GM19238 (cell line): ENCODE results near the gene STRIP1.

ENCODE experiments used
- DNase-seq: peaks from one replicate; pipeline ENCODE4 v3.0.0; 2011; ENCODE audit warnings: low spot score; ENCODE audit not compliant: insufficient read length

Gene STRIP1

DNA sequence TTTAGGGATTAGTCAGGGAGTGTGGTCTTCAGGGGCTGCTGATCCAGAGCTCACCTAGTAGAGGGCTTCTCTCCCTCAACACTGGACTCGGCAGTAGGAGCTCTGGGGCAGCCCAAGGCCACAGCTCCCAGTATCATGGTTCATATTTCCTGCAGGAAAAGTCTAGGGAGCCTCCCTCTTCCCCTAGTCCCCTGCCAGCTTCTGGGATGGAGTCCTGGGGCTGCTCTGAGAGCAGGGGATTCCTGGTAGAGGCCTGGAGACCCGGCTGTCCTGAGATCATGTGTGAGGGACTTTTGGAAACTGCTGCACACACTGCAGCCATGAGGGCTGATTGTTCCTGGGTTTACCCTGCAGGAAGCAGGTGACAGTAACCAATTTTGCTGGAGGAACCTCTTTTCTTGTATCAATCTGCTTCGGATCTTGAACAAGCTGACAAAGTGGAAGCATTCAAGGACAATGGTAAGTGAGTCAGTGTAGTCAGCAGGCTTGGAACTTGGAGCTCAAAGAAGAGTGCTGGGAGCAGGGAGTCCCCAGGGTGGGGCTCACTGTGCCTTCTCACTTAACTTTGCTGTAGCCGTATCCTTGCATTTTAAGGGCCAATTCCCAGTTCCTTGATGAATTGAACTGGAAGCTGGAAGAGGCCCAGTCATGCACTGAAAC is 16.3 kb downstream of the STRIP1 start:
- DNase-seq, result no peak

DNA sequence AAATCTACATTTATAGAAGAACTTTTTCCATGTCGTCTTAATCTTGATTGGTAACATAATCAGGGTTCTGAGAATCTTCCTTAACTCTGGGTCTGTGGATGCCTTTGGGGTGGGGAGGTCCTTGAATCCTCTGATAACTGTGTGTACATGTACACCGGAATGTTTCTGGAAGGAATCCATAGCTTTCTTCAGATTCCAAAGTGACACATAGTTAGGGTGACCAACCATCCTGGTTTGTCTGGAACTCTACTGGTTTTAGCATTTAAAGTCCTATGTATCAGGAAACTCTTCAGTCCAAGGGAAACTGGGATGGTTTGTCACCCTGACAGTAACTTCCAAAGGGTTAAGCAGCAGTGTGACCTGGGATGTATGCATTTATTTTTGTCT is 16.8 kb downstream of the STRIP1 start:
- no peak for DNase-seq

DNA sequence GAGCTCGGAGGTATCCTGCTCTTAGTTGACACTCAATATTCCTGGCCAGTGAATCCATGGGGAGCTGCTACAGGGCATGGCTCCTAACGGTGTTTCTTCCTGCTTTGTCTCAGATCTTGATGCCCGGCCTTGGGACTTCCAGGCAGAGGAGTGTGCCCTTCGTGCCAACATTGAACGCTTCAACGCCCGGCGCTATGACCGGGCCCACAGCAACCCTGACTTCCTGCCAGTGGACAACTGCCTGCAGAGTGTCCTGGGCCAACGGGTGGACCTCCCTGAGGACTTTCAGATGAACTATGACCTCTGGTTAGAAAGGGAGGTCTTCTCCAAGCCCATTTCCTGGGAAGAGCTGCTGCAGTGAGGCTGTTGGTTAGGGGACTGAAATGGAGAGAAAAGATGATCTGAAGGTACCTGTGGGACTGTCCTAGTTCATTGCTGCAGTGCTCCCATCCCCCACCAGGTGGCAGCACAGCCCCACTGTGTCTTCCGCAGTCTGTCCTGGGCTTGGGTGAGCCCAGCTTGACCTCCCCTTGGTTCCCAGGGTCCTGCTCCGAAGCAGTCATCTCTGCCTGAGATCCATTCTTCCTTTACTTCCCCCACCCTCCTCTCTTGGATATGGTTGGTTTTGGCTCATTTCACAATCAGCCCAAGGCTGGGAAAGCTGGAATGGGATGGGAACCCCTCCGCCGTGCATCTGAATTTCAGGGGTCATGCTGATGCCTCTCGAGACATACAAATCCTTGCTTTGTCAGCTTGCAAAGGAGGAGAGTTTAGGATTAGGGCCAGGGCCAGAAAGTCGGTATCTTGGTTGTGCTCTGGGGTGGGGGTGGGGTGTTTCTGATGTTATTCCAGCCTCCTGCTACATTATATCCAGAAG is 19.4 kb downstream of the STRIP1 start:
- DNase-seq, result peak; percentile 64

DNA sequence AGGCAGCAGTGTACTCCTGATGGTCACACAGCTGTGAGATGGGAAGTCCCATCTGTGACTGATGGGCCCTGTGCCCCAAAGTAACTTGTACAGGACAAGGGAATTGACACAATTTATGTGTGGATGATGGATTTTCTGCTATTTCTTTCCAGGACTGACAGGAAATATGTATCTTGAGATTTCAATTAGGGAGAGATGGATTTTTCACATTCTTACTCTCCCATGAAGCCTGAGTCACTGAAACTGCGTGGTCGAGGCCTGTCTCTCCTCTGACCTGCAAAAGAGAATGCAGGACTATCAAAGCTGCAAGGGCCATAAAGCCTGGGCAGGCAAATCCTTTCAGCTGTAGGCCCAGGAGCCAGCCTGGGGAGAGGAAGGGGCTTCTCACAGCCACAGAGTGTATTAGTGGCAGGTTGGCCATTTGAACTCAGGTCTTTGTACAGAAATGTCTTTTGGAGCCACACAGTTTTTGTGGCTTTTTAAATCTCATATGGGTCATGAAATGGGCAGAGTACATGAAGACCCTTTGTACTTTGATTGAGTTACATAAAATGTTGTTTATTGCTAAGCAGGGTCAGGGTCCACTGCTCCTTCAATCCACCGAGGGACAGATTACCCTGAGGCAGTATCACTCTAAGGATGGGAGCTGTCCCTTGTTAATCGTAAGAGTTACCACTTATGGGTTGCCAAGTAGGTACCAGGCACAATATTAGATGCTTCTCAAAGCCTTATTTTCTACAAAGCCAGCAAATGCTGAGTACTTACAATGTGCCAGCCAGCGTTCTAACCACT is 21.3 kb downstream of the STRIP1 start:
- DNase-seq, result no peak

DNA sequence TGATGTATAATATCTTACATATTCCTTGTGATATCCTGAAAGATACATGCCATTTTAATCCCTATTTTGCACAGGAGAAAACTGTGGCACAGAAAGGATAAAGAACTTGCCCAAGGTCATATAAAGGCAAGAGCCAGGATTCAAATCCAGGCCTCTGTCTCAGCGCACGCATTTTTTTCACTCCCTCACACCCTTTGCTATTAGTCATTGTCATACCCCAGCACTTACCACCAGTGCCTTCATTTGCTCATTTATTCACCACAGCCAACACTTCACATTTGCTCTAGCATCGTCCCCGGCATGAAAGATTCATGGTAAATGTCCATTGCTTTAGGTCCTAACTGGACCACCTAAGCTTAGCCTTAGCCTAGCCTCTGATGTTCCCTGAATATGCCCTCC is 21.9 kb downstream of the STRIP1 start:
- DNase-seq, result no peak

DNA sequence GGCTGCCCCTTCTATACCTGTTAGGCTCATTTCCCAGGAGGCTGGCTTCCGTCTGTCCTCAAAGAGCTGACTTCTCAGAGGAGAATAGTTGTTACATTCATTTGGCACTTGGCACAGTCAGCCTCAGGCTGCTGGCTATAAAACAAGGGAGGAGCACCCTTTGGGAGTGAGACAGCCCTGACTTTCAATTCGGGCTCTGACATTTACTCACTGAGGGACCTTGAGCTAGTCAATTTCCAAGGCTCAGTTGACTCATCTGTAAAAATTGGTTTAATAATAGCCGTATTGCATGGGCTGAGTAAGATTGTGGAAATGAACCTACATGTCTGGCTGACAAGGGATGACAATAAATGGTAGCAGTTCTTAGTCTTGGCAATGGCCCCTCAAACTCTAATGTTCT is 22.4 kb downstream of the STRIP1 start:
- DNase-seq, result no peak

DNA sequence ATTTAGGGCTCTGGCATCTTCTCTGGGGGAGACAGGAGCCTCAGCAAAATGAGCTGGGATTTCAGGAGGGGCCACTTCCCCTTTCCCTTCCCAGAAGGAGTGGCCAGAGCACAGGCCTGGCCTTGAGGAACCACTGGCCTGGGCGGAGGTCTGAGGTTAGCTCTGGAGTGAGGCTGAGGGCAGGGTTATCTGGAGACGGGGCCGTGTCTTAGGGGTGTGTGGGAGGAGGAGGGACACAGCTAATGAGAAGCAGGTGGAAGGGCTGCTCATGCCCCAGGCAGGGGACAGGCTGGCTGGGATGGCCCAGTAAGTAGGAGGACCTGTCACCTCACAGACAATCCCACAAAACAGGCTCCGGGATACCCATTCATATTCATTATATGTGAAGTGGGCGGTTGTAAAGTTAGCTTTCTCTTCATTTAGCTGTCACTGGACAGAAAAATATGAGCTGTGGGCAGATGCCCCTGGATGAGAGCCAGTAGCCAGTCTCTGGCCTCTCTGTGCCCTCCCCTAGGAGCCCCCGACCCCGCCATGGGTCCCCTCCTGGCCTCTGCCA is 23.6 kb downstream of the STRIP1 start:
- no peak for DNase-seq

DNA sequence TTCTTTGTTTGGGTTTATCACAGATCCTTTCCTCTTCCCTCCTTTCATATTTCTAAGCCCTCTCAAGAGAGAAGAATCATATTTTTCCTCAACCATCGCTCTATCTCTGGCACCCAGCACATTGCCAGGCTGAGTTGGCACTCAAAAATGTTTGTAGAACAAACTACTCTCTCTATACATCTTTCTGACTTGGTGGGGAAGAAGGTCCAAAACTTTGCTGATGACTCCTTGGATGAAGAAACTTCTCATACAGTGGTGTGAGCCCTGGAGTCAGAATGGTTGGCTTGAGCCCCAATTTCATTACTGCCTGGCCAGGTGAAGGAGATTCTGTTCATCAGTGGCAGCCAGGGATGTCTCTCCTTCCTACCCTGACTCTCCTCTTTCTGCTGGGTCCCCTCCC is 24.2 kb downstream of the STRIP1 start:
- no peak for DNase-seq

DNA sequence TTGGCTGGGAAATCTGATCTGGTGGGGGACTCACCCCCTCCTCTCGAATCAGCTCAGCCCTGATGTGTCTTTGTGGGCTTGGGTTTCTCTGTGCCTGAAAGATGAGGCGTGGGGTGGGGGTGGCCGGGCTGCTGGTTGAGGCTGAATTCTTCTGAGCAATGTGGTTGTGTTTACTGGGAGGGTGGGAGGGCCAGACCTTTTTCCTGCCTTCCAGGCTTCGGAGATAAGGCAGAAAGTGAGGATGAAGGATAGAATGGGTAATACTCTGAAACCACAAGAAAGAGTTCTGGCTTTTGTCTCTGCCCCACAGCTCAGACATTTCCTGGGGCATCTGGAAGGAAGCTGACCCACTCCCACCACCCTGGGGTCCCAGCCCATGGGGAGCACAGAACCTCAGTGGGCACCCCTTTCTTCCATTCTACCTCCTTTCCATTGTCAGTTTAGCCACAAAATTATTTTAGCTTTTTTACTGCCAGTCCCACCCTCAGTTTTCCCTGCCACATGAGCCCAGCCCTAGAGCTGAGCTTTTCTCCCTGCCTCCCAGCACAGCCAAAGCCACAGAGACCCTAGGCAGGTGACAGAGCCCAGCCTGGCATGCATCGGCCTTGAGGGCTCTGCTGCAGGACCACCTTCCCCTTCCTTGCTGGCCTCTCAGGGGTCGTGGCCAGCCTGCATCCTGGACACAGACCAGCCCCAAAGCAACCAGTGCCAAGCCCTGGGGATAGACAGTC is 24.9 kb downstream of the STRIP1 start:
- DNase-seq, result no peak

DNA sequence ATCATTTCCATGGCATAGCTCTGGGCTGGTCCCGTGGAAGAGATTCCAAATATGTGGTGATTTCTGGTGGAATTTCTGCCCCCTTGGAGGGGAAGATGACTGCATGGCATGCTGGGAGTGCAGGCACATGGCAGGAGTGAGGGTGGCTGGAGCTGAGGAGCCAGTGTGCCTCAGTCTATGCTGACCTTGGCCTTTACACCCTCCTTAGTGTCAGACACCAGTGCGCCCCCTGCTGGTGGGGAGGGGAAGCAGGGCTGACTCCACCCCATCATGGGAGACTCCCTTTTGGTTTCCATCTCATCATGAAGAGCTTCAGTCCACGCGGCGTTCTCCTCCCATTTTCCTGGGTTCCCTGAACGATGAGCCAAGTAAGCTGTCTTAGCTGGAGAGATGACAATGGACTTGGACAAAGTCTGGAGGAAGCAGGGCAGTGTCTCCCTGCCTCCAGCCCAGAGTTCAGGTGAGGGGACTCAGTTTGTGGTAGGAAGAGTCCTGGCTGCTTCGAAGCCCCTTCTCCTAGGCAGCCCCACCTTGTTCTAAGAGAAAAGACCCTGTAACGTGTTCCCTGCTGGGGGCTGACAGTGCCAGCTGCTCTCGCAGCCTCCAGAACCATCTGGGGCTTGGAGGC is 25.7 kb downstream of the STRIP1 start:
- no peak for DNase-seq

DNA sequence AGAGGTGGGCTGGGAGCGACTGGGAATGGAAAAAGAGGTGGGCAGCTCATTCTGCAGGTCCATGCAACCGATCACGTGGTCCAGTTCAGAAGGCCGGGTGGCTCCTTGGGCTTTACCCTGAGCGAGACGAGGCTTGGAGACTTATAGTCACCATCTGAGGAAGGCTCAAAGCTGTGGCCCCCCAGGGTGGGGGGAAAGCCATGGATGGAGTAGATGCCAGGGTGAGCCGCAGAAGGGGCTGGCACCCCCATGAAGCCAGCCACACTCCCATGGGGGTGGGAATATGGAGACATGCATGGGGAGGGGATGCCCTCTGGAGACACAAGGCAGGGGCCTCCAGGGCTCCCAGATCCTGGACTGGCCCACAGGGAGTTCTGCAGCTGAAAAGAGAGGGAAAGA is 26.2 kb downstream of the STRIP1 start:
- no peak for DNase-seq

DNA sequence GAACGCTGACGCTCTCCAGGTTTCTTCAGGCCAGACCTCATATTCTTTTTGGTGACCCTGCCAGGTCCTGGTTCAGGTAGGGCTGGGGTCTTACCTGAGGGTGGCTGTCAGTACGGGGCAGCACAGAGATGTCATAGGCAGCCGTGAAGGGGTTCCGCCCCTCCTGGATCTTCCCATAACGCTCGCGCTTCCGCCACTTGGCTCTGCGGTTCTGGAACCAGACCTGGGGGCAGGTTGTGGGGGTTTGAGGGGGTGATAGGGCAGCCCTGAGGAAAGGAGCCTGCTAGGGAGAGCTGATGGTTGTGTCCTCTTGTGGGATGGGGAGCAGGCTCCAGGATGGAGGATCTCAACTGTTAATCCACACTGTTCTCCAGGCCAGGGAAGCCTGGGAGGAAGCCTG is 26.9 kb downstream of the STRIP1 start:
- DNase-seq, result no peak

DNA sequence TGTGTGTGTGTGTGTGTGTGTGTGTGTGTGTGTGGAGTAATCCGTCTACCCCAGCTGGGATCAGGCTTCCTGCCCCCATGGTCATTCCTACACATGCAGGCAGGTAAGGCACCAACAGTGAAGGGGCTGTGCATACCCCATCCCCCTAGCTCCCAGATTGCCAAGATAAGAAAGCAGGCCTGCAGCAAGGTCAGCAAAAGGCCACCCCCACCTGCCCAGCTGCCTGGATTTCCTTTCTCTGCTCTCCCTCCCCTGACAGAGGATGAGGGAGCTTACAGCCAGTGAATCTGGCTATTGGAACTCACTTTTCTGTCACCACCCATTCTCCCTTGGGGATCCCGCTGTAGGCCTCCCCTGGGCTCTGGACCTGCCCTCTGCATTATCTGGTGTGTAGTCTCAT is 28.2 kb downstream of the STRIP1 start:
- DNase-seq, result no peak

DNA sequence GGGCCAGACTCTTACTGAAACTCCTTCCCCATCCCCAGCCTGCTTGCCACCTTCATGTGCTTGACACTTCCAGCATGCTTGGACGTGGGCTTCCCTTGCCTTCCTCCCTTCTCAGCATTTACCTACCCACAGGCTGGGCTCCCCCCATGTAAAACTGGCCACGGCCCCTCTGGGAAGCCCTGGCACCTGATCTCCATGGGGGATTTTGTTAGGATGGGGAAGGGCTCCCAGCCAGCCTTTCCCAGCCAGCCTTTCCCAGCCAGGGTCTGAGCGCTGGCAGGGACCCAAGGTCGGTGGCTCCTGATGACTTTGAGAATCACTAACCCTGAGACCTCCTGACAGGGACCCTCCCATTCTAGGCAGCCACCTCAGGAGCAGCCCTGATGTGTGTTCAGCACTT is 29.4 kb downstream of the STRIP1 start:
- DNase-seq, result no peak

DNA sequence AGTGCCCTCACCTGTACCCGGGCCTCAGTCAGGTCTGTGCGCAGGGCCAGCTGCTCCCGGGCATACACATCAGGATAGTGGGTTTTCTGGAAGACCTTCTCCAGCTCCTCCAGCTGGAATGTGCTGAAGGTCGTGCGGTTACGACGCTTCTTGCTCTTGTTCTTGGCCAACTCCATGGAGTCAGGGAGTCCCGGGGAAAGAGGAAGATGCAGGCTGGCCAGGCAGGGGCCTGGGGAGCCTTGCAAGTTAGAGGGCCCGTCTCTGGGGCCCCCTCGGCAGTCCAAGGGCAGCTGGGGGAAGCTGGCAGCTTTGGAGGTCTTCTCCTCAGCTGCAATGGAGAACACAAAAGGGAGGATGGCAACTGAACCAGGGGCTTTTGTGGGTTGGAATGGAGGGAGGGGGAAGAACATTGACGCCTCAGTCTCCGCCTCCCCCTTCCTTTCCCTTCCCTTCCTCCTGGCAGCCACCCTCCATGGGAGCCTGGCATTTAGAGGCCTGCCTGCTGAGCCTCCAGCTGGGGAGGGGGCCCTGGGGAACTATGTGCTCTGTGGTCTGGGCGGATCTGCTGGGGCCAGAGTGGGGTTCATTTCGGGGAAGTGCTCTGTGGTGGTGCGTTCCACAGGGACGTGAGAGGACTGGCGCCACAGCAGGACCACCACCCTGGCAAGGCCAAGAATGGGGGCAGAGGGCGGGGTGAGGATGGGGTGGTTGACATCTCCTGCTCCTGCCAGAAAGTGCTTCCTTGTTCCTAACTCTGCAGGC is 30.3 kb downstream of the STRIP1 start:
- DNase-seq, result no peak

DNA sequence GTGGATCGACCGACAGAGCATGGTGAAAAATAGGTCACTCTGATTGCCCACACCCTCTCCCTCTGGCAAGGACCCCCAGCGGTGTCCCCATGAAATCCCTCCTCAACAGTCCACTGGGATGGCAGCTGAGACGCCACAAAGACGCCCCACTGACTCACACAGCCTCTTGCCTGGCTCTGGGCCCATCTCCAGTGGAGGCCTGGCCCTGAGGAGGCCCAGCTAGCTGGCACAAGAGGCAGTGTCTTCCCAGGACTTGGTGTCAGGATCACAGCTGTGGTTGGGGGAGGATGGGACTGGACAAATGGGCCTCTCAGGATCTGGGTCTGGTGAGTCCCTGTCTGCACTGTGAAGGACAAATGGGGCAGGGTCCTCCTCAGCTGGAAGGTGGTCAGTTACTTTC is 31.4 kb downstream of the STRIP1 start:
- DNase-seq, result no peak

DNA sequence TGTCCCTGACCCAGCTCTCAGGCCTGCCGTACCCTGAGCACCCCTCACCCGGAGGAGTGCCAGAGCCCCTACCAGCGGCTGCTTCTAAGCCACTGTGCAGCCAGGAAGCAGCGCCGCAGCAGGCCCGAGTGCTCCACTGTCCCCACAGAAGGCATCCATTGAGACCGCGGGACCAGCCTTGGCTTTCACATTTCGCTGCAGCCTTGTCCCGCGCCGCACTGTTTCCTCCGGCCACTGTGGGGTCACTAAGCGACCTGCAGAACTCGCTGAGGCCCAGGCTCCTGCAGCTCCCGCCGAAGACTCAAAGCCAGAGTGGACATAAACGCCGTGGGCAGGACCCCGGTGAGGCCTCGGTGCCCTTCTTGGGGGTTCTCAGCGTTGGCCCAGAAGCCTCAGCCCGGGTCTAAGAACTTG is 33.1 kb downstream of the STRIP1 start:
- DNase-seq, result no peak

DNA sequence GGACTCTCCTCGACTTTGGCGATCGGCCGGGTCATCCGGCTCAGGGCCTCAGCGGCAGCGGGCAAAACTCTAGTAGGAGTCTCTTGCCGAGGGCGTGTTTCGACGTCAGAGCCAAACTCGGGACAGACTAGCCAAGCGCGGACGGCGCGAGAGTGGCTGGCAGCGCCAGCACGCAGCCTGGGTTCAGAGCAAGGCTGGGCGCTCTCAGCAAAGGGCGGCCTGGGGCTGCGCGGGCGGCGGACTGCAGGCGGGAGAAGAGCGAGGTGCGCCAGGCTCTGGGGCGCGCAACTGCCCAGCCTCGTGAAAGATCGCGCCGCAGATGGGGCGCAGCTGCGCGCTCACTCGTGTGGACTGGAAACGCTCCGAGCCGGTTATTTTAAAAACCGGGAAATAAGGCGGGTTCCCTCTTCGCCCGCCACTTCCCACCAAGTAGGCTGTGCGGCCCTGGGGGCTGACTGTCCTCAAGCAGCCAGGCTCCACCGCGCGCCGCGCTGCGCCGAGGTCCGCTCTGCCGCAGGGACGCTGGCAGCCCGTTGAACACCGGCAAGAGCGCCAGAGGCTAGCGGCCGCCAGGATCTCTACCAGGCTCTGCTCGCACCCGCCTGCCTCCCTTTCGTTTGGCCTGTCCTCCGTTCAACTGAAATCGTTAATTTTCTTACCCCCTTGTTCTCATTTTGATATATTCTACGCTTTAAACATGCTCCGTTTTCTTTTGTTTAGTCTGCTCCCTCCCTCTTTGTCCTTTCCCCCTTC is 33.6 kb downstream of the STRIP1 start:
- DNase-seq, result no peak

DNA sequence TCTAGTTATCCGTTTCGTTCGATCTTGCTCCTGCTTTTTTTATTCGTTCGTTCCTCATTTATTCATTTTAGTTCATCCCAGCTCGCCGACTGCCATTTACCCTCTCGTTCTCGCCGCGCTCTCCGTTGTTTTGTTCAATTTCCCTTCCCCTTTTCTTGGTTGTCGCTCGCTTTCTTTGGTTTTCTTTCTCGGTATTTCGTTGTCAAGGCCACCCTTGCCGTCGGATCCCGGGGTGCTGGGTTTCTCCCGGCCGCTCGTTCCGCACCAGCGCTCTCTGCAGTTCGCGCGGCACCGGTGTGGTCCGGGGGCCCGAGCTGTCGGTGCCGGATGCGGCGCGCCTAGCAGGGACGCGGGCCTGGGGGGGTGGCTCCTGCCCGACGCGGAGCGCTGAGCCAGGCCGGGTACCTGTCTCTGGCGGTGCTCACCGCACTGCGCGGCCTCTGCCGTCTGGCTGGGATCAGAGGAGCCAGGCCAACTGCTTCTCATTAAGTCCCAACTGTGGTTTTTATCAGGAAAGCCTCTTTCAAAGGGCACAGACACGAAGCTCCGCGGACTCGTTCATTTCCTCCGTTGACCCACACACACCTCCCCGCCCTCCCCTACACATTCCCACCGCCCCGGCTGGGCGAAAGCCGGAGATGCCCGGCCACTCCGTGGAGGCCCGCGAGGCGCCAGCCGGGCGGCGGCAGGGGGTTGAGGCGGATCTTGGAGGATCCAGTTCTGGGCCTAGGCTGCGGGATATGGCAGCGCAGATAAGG is 34.4 kb downstream of the STRIP1 start:
- no peak for DNase-seq
